NCI-H526 treated with DMSO at 0.1 percent for 48 hours (cell line): ENCODE results near the gene FBLN1.

ENCODE experiments used
- DNase-seq: peaks from one replicate; lab custom pipeline; 2025; lab: John Stamatoyannopoulos, UW

FBLN1 gene

GRCh38 chr22:45504373-45505341 lies 2.0 kb downstream of the FBLN1 start:
- no peak for DNase-seq

GRCh38 chr22:45505991-45506747 lies 3.5 kb downstream of the FBLN1 start:
- DNase-seq = no peak

GRCh38 chr22:45506816-45507360 lies 4.2 kb downstream of the FBLN1 start:
- no peak for DNase-seq

GRCh38 chr22:45507798-45508197 lies 5.1 kb downstream of the FBLN1 start:
- no peak for DNase-seq

GRCh38 chr22:45508814-45509213 lies 6.1 kb downstream of the FBLN1 start:
- DNase-seq = no peak

GRCh38 chr22:45510376-45511232 lies 7.9 kb downstream of the FBLN1 start:
- DNase-seq = no peak

GRCh38 chr22:45511847-45512261 lies 9.2 kb downstream of the FBLN1 start:
- DNase-seq = no peak

- DNase-seq = no peak
Measured at GRCh38 chr22:45512363-45512762, 9.7 kb downstream of the FBLN1 start.

GRCh38 chr22:45515676-45516075 lies 13.0 kb downstream of the FBLN1 start:
- no peak for DNase-seq

- no peak for DNase-seq
Measured at GRCh38 chr22:45516163-45516562, 13.5 kb downstream of the FBLN1 start.

- no peak for DNase-seq
Measured at GRCh38 chr22:45516923-45517675, 14.4 kb downstream of the FBLN1 start.

- DNase-seq = no peak
Measured at GRCh38 chr22:45518136-45518535, 15.5 kb downstream of the FBLN1 start.

GRCh38 chr22:45518580-45518991 lies 15.9 kb downstream of the FBLN1 start:
- no peak for DNase-seq

- no peak for DNase-seq
Measured at GRCh38 chr22:45521178-45521577, 18.5 kb downstream of the FBLN1 start.

GRCh38 chr22:45522462-45522861 lies 19.8 kb downstream of the FBLN1 start:
- no peak for DNase-seq

- no peak for DNase-seq
Measured at GRCh38 chr22:45524157-45524556, 21.5 kb downstream of the FBLN1 start.

- DNase-seq = no peak
Measured at GRCh38 chr22:45524966-45525365, 22.3 kb downstream of the FBLN1 start.

GRCh38 chr22:45525480-45525879 lies 22.8 kb downstream of the FBLN1 start:
- DNase-seq = no peak

GRCh38 chr22:45526281-45526680 lies 23.6 kb downstream of the FBLN1 start:
- DNase-seq = no peak

- no peak for DNase-seq
Measured at GRCh38 chr22:45526768-45527360, 24.2 kb downstream of the FBLN1 start.

GRCh38 chr22:45527456-45527855 lies 24.8 kb downstream of the FBLN1 start:
- DNase-seq = no peak
